ENCODE measurements around the gene LRWD1. TPM values are rescaled to one million over a fixed set of nuclear protein-coding genes. Genes with fewer than 3 reads are reported as not detected.

The LRWD1 gene
- 27.3 and 30.7 TPM in 2 replicates for total RNA-seq

DNA sequence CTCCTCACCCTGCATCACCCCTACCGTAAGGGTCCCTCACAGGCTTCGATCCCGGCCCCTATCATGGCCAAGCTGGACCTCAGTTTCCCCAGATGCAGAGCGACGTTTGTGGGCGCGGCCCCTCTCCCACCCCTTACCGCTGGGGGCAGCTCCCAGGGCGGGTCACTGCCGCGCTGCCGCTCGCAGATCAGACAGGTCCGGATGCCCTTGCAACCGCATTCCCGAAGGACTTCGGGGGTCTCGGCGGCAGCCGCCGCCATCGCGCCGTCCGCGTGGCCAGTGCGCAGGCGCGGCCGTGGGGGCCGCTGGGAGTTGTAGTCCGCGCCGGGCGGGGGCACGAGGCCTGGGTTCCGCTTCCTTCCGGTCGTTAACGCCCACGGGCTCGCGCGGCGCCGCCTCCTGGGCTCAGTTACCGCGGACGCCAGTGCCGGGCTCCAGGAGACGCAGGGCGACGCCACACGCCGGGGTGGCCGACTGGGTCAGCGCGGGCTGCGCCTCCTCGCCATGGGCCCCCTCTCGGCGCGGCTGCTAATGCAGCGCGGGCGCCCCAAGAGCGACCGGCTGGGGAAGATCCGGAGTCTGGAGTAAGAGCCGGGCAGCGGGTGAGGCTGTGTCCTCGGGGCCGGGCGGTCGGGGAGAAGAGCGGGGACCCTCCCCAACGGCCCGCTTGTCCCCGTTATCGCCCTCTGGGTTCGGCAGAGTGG is at the start of gene LRWD1, which contains the start of gene ALKBH4:
TSS of gene LRWD1 (plus strand) at position 408 of the 704 bp plus-strand sequence. CDS start at position 505, 97 bp downstream.
TSS of gene ALKBH4 (minus strand) at position 287 of the 704 bp plus-strand sequence. CDS start at position 260, 27 bp downstream.
- intact Hi-C loops (cut with micrococcal nuclease) = loop anchor here (1.0 to 10.0 kb wide), 8 partner anchors 32 to 1142 kb away; partner anchors contain the start of genes FAM185A, IFT22, PRKRIP1 and SH2B2

- intact Hi-C loops (cut with micrococcal nuclease) = loop anchor here (1.0 to 2.0 kb wide), 3 partner anchors 10 to 19 kb away; partner anchors contain the start of gene PRKRIP1
These were observed 49.0 kb upstream of the LRWD1 start for GRCh38 chr7:102415685-102416225.

DNA sequence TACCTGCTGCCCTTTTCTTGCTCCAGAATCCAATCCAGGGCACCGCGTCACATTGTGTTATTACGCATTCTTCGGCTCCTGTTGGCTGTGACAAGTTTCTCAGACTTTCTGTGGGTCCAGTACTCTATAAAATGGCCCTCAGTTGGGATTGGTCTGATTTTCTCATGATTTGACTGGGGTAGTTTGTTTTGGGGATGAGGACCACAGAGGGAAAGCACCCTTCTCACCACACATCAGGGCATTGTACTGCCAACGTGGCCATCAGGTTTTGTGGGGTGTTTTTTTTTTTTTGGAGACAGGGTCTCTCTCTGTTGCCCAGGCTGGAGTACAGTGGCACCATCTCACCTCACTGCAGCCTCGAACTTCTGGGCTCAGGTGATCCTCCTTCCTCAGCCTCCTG is 48.4 kb upstream of the LRWD1 start:
- intact Hi-C loops (cut with micrococcal nuclease) = loop anchor here (1.0 to 2.0 kb wide), 3 partner anchors 9 to 20 kb away; partner anchors contain the start of gene PRKRIP1

DNA sequence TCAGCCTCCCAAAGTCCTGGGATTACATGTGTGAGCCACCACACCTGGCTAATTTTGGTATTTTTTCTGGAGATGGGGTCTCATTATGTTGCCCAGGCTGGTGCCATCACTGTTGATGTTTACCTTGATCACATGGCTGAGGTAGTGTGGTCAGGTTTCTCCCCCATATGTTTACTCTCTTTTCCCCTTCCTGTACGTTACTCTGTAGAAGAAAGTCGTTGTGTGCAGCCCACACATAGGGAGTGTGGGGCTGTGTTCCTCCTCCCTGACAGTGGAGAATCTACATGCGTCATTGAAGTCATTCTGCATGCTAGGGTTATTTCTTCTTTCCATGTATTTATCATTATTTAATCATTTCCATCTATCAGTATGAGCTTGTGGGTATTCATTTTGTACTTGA is 47.7 kb upstream of the LRWD1 start:
- intact Hi-C loops (cut with micrococcal nuclease) = loop anchor here (1.0 to 2.0 kb wide), 2 partner anchors 14 to 20 kb away; partner anchors contain the start of gene PRKRIP1

DNA sequence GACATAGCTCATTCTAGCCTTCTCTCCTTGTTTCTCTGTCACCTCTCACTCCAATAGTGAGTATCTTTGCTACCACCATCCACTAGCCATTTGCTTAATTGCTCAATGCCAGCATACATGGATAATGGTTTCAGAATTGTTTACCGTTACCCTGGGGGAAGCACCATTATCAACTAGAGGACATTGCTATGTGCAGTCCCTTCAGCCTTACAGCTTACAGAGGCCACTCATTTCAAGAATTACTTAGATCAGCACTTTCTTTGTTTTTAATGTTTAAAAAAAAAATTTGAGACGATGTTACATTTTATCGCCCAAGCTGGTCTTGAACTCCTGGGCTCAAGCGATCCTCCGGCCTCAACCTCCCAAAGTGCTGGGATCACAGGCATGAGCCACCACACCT is 46.2 kb upstream of the LRWD1 start:
- intact Hi-C loops (cut with micrococcal nuclease) = no loop called here

- intact Hi-C loops (cut with micrococcal nuclease) = no loop called here
These were observed 43.0 kb upstream of the LRWD1 start for GRCh38 chr7:102421706-102422240.

- intact Hi-C loops (cut with micrococcal nuclease) = loop anchor here (2.0 kb wide), 1 partner anchor 41 kb away; the partner anchor contains the start of genes ALKBH4 and LRWD1
These were observed 40.6 kb upstream of the LRWD1 start for GRCh38 chr7:102424129-102424551.

DNA sequence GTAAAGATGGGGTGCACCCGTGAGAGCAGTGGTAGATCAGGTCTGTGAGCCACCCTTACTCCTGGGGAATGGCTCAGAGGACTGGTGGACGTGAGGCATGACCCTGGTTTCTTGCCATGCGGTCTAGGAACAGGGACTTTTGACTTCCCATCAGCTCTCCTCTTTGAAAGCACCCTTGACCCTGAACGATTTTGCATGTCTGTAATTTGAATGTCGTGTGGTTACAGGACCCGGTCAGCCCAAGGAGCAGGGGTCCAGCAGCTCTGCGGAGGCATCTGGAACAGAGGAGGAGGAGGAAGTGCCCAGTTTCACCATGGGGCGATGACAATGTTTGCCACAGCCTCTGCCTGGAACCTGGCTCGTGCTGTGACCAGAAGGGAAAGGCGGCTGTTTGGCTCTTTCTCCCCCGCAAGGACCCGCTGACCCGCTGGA is 40.0 kb upstream of the LRWD1 start:
- intact Hi-C loops (cut with micrococcal nuclease) = loop anchor here (1.0 to 2.0 kb wide), 3 partner anchors 8 to 40 kb away; partner anchors contain the start of genes ALKBH4, LRWD1 and ORAI2

GRCh38 chr7:102425639-102426267 is 39.0 kb upstream of the LRWD1 start:
- intact Hi-C loops (cut with micrococcal nuclease) = loop anchor here (1.0 to 2.0 kb wide), 3 partner anchors 8 to 39 kb away; partner anchors contain the start of genes ALKBH4, LRWD1 and ORAI2

GRCh38 chr7:102426268-102427018 is 38.3 kb upstream of the LRWD1 start:
- intact Hi-C loops (cut with micrococcal nuclease) = no loop called here

DNA sequence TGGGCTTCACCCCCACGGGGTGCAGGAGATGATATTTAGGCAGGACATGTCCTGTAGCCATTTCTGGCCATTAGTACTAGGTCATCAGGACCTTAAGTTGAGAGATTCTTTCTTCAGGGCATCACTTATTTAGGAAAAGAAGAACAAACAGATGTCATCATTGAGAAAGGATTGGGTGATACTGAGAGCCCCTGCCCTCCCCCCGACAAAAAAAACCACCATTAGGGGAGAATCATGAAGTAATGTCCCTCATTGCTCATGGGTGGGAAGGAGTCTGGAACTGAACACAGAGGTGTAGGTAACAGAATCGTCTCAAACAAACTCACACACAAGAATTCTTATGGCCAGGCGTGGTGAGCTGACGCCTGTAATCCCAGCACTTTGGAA is 37.8 kb upstream of the LRWD1 start:
- intact Hi-C loops (cut with micrococcal nuclease) = no loop called here

DNA sequence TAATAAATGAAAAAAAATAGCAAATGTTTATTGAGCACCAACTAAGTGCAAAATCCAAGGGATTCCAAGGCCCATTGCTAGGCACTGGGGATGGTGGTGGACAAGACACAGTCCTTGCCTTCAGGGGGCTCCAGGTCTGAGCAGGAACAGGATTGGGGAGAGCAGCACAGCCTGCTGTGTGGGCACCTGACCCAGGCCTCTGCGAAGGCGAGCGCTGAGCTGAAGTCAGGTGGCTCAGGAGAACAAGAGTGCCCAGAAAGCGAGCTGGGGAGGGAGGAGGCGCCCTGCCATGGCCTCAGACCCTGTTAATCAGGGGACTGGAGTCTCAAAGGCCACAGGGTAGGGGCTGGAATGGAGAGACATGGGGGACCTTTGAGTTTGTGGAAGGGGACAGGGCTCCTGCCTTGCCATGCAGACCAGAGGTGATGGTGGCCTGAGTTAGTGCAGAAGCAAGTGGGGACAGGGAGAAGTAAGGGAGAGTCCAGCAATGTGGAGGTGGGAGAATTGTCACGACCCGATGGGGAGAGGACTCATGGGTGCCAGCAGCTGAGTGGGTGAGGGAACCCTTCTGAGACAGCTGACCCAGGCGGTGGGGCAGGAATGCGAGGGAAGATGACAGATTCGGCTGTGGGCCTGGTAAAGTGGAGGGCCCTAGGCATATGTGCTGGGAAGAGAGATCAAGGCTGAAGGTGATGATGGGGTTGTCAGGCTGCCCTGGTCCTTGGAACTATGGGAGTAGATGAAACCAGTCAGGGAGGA is 35.5 kb upstream of the LRWD1 start:
- intact Hi-C loops (cut with micrococcal nuclease) = no loop called here

- intact Hi-C loops (cut with micrococcal nuclease) = loop anchor here (1.0 to 5.0 kb wide), 4 partner anchors 14 to 69 kb away; partner anchors contain the start of genes ALKBH4, LRWD1 and PRKRIP1
These were observed 33.0 kb upstream of the LRWD1 start for GRCh38 chr7:102431617-102432298.

GRCh38 chr7:102432442-102433218 is 32.2 kb upstream of the LRWD1 start:
- intact Hi-C loops (cut with micrococcal nuclease) = loop anchor here (1.0 to 5.0 kb wide), 3 partner anchors 7 to 70 kb away; partner anchors contain the start of genes ALKBH4 and LRWD1

GRCh38 chr7:102433219-102434038 is 31.4 kb upstream of the LRWD1 start, which contains the start of gene ORAI2:
ORAI2 (plus strand) TSS chr7:102433575; CDS start chr7:102438957, 5,382 bp downstream.
- intact Hi-C loops (cut with micrococcal nuclease) = loop anchor here (1.0 to 5.0 kb wide), 4 partner anchors 8 to 71 kb away; no protein-coding TSS in a partner anchor

- intact Hi-C loops (cut with micrococcal nuclease) = loop anchor here (1.0 to 5.0 kb wide), 3 partner anchors 18 to 72 kb away; no protein-coding TSS in a partner anchor
These were observed 30.7 kb upstream of the LRWD1 start for GRCh38 chr7:102434039-102434486.

GRCh38 chr7:102436118-102436517 is 28.7 kb upstream of the LRWD1 start:
- intact Hi-C loops (cut with micrococcal nuclease) = no loop called here

Data from T-helper 1 cell treated with Interleukin-12 subunit alpha and Interleukin-12 subunit beta and Interleukin-4 antibody, amounts not matched to agents 30 ng/mL and 1 ng/mL, for 36 hours (primary cell).